ENCODE measurements around the gene DENND6A. TPM values are rescaled to one million over a fixed set of nuclear protein-coding genes. Genes with fewer than 3 reads are reported as not detected.
A peak's percentile ranks its signal among the peaks of the same experiment; 100 is the strongest.
"Not testable (repeated sequence)": the region's sequence is repeated elsewhere in the genome, so short reads cannot be mapped to it uniquely, and the experiment has no call there.

DENND6A gene, protein sequence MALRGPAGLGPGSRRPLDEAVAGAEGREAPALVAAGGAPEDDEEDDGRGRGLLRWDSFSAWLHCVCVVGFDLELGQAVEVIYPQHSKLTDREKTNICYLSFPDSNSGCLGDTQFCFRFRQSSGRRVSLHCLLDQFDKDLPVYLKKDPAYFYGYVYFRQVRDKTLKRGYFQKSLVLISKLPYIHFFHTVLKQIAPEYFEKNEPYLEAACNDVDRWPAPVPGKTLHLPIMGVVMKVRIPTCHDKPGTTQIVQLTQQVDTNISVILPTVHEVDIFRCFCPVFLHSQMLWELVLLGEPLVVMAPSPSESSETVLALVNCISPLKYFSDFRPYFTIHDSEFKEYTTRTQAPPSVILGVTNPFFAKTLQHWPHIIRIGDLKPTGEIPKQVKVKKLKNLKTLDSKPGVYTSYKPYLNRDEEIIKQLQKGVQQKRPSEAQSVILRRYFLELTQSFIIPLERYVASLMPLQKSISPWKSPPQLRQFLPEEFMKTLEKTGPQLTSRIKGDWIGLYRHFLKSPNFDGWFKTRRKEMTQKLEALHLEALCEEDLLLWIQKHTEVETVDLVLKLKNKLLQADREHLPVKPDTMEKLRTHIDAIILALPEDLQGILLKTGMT
- 15.0 TPM for total RNA-seq
- long read RNA-seq, partial matches to known transcripts, result 1 of 8 reads
- long read RNA-seq, other reads (novel, unspliced or antisense), result 6 of 8 reads

DNA sequence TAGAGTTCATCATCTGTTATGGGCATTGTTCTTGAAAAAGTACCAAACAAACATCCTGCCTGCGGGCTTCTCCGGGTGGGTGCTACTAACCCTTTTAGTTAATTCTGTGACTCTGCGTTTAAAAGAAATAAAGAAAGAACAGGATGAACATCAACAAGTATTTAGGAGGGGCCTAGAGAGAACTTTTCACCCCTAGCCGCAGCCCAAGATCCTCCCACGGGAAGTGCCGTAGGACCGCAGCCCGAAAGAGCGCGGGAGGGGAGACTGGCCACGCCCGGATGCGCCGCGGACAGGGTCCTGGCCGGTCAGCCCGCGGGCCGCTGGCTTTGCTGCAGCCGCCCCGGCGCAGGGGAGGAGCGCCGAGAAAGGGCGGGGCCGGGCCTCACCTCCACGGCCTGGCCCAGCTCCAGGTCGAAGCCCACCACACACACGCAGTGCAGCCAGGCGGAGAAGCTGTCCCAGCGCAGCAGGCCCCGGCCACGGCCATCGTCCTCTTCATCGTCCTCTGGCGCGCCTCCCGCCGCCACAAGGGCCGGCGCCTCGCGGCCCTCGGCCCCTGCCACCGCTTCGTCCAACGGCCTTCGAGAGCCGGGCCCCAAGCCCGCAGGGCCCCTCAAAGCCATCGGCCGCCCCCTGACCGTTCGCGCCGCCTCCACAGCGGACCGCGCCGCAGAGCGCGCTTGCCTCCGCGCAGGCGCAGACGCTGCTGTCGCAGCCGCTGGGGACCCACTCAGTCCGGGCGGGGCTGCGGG lies at the start of gene DENND6A:
Gene DENND6A, minus strand, starts transcription at position 682 of the 752 bp plus-strand sequence. Its CDS starts 59 bp downstream, at position 623.
- intact Hi-C loops (cut with DNase I), result loop anchor here (5.0 kb wide), 1 partner anchor 65 kb away; the partner anchor contains the start of gene SLMAP
- peak; percentile 98 for ATAC-seq (ENCODE audit: poor library complexity)
- DNase-seq, result peak; percentile 98

DNA sequence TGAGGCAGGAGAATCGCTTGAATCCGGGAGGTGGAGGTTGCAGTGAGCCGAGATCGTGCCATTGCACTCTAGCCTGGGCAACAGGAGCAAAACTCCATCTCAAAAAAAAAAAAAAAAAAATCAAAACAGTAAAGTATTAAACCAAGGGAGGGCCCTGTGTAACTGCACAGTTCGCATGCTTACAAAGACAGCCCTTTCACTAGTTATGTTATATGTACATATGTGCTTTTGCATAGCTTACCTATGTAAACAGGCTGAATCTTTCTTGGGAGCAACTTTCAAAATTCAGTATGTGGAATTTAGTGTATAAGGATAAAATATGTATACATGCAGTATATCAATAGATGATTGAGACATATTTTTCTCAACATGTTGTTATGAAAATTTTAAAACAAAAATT lies 47.1 kb upstream of the DENND6A start:
- intact Hi-C loops (cut with DNase I), result no loop called here
- DNase-seq, result no peak
- no peak for ATAC-seq (ENCODE audit: poor library complexity)

DNA sequence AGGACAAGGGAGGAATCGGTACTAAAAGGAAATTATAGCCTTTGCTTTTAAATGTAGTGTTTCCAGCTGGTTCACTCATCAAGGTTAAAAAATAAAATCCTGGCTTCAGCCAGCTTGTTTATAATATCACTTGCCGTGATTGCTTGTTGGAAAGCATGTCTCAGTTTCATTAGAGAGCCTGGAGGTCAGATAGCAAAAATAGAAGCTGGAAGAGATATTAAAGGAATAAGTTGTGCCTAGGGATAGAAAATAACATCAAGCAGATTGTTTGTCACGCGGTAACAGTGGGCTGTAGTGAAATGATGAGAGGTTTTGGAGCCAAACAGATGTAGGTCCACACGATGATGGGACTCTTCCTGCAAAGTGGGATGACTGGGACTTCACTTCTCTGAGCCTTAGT lies 45.5 kb upstream of the DENND6A start:
- no peak for DNase-seq
- intact Hi-C loops (cut with DNase I), result no loop called here
- ATAC-seq (ENCODE audit: poor library complexity), result peak; percentile 79

DNA sequence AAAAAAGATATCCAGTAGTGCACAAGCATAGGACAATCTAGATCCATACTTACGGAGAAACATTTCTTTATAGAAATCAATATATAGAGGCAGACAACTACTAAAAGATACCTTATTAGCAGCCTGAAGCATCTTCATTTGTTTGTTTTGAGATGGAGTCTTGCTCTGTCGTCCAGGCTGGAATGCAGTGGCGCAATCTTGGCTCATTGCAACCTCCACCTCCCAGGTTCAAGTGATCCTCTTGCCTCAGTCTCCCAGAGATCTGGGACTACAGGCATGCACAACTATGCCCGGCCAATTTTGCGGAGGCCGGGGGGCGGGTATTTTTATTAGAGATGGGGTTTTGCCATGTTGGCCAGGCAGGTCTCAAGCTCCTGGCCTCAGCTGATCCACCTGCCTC lies 45.0 kb upstream of the DENND6A start:
- ATAC-seq (ENCODE audit: poor library complexity), result no peak

DNA sequence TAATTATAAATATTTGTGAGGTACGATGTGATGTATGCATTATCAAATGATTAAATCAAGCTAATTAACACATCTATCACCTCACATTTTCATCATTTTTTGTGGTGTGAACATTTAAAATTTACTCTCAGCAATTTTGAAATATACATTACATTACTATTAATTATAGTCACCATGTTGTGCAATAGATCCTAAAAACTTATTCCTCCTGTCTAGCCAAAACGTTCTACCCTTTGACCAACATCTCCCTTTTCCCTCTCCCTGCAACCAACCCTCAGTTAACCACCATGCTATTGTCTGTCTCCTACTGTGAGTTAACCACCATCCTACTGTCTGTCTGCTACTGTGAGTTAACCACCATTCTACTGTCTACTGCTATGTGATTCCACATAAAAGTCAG lies 42.5 kb upstream of the DENND6A start:
- intact Hi-C loops (cut with DNase I), result no loop called here
- DNase-seq (no peak), ATAC-seq (ENCODE audit: poor library complexity) (no peak)

More for the DNA sequence above, 45.0 kb upstream of the DENND6A start:
- DNase-seq, result no peak
- intact Hi-C loops (cut with DNase I), result no loop called here

DNA sequence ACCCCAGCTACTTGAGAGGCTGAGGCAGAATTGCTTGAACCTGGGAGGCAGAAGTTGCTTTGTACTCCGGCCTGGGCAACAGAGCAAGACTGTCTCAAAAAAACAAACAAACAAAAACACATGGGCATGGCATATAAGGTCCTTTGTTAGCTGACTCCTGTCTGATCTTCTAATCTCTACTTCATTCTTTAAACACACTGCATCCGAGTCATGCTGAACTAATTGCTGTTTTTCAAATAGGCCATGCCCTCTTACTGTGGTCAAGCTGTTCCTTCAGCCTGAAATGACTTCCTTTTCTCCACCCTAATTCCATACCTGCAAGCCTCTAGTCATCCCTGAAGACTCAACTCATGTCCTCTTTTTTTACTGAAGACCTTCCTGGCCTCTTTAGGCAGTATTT lies 40.9 kb upstream of the DENND6A start:
- ATAC-seq (ENCODE audit: poor library complexity), result no peak

DNA sequence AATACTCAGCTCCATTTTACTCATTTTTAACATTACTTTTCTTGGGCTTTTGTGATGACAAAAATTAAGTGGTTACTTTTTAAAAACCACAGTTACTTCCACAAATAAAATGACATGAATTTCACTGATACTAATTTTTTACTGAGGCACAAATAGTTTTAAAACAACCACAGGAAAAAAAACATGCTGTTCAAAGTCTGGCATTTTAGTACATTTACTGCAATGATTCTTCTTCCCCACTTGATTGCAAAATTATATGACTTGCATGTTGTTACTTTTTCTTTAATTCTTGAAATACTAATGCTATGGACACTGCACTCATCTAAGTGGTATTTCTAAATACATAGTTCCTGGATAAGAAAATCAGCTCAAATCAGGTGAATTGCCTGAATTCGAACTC lies 38.4 kb upstream of the DENND6A start:
- no peak for ATAC-seq (ENCODE audit: poor library complexity)
- no peak for DNase-seq
- intact Hi-C loops (cut with DNase I), result no loop called here

More for the DNA sequence above, 40.9 kb upstream of the DENND6A start:
- no peak for DNase-seq
- intact Hi-C loops (cut with DNase I), result no loop called here

DNA sequence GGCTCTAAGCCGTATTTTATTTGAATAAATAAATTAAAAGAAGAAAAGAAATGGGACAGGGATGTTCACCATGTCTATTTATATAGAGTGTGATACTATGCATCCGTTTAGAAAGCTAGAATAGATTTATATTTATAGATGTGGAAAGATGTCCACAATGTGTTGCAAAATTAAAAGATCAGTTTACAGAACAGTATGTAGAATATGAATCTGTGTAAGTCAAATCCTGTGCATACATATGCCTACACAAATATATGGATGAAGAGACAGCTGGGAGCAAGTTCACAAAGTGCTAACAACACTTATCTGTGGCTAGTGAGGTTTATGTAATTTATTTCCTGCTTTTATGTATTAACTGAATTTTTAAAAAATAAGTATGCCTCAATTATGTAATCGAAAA lies 37.8 kb upstream of the DENND6A start:
- ATAC-seq (ENCODE audit: poor library complexity) (no peak), DNase-seq (no peak)
- intact Hi-C loops (cut with DNase I), result no loop called here

DNA sequence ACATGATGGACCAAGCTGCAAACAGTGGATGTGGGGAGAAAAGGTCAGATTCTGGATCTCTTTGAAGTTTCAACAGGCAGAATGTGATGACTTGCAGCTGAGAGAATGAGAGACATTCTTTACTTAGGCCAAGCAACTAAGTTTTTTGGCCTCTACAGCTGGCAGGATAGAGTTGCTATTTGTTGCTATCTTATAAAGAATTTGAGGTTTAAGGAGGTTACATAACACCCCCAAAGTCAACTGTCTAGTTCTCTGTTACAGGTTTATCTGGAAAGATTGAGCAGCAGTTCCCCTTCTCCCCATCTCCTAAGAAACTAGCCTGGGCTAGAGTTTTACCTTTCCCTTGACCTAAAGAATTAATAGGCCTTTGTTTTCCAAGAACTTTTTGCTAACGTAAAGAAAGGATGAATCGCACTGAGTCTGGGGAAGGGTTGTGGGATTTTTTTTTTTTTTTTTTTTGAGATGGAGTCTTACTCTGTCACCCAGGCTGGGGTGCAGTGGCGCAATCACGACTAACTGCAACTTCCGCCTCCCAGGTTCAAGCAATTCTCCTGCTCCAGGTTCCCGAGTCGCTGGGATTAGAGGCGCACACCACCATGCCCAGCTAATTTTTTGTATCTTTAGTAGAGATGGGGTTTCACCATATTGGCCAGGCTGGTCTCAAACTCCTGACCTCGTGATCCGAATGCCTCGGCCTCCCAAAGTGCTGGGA lies 36.6 kb upstream of the DENND6A start:
- no peak for ATAC-seq (ENCODE audit: poor library complexity)
- intact Hi-C loops (cut with DNase I), result no loop called here
- DNase-seq, result no peak

DNA sequence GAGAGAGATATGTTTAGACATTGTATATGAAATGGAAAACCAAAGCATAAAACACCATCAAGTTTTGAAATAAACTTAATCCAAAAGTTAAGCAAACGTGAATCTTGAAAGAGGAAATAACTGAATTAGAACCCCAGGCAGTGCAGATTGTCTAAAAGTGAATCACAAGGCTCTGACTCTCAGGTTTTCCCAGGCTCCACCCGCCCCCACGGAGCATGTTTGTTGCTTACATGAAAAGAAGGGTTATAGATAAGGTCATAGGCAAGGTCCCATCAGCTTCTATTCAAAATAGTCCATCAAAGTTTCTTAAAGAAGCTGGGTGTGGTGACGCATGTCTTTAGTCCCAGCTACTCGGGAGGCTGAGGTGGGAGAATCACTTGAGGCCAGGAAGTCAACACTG lies 34.2 kb upstream of the DENND6A start:
- no peak for DNase-seq
- no peak for ATAC-seq (ENCODE audit: poor library complexity)
- intact Hi-C loops (cut with DNase I), result no loop called here

DNA sequence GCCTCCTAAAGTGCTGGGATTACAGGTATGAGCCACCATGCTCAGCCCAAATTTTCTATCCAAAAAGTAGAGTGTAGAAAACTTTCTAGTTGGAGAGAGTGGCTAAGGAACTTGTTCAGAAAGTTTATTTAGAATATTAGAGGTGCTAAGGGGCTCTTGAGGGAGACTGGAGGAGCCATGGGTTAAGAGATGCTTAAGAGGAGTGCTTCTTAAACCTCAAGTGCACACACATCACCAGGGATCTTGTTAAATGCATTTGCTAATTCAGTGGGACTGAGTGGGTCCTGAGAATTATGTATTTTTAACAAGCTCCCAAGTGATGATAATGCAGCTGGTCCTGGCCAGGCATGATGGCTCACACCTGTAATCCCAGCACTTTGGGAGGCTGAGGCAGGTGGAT lies 33.5 kb upstream of the DENND6A start:
- ATAC-seq (ENCODE audit: poor library complexity), result no peak
- intact Hi-C loops (cut with DNase I), result no loop called here
- DNase-seq, result no peak

DNA sequence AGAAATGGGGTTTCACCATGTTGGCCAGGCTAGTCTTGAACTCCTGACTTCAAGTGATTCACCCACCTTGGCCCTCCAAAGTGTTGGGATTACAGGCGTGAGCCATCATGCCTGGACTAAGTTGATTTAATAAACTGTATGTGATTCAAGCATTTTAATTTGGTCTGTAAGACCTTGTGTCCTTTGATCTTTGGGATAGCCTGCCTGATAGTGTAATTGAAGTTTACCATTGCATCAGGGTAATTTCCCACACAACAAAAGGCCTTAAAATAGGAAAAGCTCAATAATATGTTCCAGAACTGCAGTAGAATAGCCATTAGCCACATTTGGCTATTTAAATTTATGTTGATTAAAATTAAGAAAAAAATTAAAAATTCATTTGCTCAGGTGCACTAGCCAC lies 25.2 kb upstream of the DENND6A start:
- intact Hi-C loops (cut with DNase I), result no loop called here
- ATAC-seq (ENCODE audit: poor library complexity) (no peak), DNase-seq (no peak)

DNA sequence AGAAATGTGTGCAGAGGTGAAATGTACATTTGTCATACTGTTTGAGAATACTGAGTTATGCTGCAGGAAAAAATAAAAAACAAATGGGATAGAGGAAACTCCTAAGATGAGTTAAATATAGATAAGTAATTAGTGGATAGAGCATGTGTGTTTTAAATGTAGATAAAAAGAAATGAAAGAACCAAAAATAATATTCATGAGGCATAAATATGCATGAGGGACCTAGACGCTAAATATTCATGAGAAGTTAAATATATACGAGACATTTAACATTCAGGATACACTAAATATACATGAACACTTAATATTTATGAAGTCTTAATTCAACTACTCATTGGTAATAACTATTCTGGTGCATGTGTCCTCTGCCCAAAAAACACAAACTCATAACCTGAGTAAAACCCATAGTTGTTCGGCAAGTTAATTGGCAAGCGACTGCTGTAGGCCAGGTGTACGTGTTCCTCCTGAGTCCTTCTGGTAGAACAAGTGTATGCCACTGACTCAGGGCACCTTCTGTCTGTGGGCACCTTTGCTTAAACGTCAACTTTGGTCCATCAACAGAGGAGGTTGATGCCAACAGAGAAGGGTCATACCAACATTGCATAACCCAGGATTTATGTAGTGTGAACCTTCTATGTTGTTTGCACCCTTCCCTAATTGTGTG lies 24.5 kb upstream of the DENND6A start:
- ATAC-seq (ENCODE audit: poor library complexity) (no peak), DNase-seq (no peak)
- intact Hi-C loops (cut with DNase I), result no loop called here

DNA sequence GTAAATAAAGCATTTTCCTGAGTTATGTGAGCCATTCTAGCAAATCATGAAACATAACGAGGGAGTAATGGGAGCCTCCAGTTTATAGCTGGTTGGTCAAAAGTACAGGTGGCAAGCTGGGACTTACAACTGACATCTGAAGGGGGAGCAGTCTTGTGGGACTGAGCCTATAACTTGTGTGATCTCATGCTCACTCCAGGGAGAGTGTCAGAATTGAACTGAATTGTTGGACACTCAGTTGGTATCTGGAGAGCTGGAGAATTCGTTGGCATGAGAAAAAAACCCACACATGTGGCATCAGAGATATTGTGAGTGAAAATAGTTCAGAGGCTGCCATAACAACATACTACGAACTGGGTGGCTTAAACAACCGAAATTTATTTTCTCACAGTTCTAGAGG lies 22.8 kb upstream of the DENND6A start:
- ATAC-seq (ENCODE audit: poor library complexity), result no peak

DNA sequence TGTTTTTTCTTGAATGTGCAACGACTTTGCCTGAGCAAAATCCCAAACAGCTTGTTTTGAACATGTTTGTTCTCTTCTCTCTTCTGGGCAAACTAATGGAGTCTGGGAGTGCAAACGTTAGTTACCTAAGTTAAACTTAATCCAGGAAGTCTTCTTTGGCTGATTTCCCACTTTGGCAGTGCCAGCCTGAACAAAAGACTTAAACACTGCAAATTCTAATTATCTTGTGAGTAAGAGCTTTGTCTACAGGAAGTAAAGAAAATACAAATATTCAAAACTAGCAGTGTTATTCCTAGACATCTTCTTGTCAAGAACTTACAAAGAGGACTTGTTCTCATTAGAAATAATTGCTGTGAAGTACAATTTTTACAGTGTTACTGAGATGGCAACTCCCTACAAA lies 16.7 kb upstream of the DENND6A start:
- DNase-seq, result no peak
- ATAC-seq (ENCODE audit: poor library complexity), result no peak
- intact Hi-C loops (cut with DNase I), result no loop called here

More for the DNA sequence above, 22.8 kb upstream of the DENND6A start:
- no peak for DNase-seq
- intact Hi-C loops (cut with DNase I), result no loop called here

DNA sequence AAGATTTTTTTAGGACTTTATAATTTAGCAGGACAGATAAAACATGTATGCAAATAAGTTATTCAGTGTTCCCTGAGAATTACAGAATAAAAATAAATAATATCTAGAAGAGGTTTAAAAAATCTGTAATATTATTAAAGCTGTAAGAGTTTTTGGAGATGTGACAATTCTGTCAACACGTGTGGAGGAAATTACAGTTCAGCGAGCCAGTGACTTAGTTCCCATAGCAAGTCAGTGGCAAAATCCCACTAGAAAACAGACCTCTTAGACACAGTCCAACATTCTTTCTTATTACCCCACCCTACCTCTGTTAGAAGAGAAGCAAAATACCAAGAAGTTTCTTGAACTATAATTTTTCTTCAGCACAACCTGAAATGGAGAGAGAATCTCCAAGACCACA lies 16.2 kb upstream of the DENND6A start:
- no peak for DNase-seq
- no peak for ATAC-seq (ENCODE audit: poor library complexity)
- intact Hi-C loops (cut with DNase I), result no loop called here

DNA sequence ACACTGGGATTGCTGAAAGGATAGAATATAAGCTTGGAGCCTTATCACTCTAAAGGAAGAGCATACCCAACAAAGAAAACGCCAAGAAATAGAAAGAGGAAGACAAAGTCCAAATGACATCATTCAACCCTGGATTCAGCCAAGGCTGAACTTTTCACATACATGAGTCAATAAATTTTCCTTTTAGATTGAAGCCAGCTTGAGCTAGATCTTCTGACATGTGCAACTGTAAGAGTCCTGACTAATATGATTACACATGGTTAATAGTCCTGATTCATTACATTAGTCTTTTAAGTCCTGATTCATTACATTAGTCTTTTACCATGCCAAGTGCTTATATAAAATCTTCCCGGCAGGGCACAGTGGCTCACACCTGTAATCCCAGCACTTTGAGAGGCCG lies 13.6 kb upstream of the DENND6A start:
- intact Hi-C loops (cut with DNase I), result no loop called here
- DNase-seq, result no peak
- no peak for ATAC-seq (ENCODE audit: poor library complexity)

DNA sequence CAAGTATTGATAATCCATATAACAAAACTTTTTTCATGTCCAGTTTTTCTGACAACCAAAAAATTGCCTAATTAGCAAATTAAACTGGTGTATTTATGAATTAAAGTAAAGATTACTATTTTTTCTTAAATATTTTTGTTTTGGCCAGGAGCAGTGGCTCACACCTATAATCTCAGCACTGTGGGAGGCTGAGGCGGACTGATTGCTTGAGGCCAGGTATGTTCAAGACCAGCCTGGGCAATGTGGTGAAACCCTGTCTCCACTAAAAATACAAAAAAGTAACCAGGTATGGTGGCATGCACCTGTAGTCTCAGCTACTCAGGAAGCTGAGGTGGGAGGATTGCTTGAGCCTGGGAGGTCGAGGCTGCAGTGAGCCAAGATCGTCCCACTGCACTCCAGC lies 12.5 kb upstream of the DENND6A start:
- intact Hi-C loops (cut with DNase I); ATAC-seq (ENCODE audit: poor library complexity); DNase-seq: not testable (repeated sequence)

Data from Right ventricle myocardium superior (tissue), 1 donor.